Type B pancreatic cell (in vitro differentiated cells): ENCODE data around the gene TIAL1. TPM values are rescaled to one million over a fixed set of nuclear protein-coding genes. Genes with fewer than 3 reads are reported as not detected.
A peak's percentile ranks its signal among the peaks of the same experiment; 100 is the strongest.

Source experiments
- DNase-seq: peaks from one replicate; pipeline ENCODE4 v3.0.0; 2021; ENCODE audit warnings: mixed read lengths; ENCODE audit not compliant: unreplicated experiment; ENCODE audit errors: extremely low spot score
- H3K27ac Mint-ChIP-seq: 2 replicates; pipeline ENCODE4 v1.8.0; 2021; ENCODE audit warnings: mild to moderate bottlenecking, mixed read lengths
- H3K27me3 Mint-ChIP-seq: 2 replicates; pipeline ENCODE4 v1.8.0; 2021; ENCODE audit warnings: mixed read lengths
- H3K36me3 Mint-ChIP-seq: 2 replicates; pipeline ENCODE4 v1.8.0; 2021; ENCODE audit warnings: mixed read lengths
- H3K4me1 Mint-ChIP-seq: one replicate; pipeline ENCODE4 v1.8.0; 2021; ENCODE audit warnings: mixed read lengths; ENCODE audit not compliant: unreplicated experiment
- H3K4me3 Mint-ChIP-seq: 2 replicates; pipeline ENCODE4 v1.8.0; 2021; ENCODE audit warnings: mild to moderate bottlenecking, mixed read lengths
- H3K9me3 Mint-ChIP-seq: 2 replicates; pipeline ENCODE4 v1.8.0; 2021; ENCODE audit warnings: mixed read lengths
- CTCF ChIP-seq: fragments of 200-600 bp; sonication (generic); conservative IDR thresholded peaks from 2 replicates; pipeline ENCODE4 v1.5.0; 2021; ENCODE audit warnings: antibody characterized with exemption, mild to moderate bottlenecking
- total RNA-seq: library from RNA; stranded (reverse); gene quantifications from 2 replicates; pipeline ENCODE4 v1.2.1, GENCODE V29; 2021; ENCODE audit warnings: low replicate concordance

The TIAL1 gene
- total RNA-seq, 1 donor from 2014 or later: 153 TPM

DNA sequence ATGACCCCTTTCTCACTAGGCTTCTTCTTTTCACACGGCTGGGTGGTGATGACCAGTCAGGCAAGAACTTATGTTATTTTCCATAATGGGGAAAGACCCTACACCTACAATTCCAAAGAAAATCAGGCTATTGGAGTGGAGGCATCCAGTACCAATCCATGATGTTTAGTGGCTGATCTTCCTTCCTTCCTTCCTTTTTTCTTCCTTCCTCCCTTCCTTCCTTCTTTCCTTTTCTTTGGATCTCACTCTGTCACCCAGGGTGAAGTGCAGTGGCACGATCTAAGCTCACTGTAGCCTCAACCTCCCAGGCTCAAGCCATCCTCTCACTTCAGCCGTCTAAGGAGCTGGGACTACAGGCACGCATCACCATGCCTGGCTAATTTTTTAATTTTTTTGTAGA lies 56.7 kb downstream of the TIAL1 start:
- DNase-seq: no peak
- H3K27ac Mint-ChIP-seq: no peak overlapping the region
- peak overlapping the region; percentile 21 for H3K4me3 Mint-ChIP-seq
- no peaks in the 10 kb centered on the region for H3K9me3 Mint-ChIP-seq
- TF ChIP-seq CTCF: no peak
- H3K4me1 Mint-ChIP-seq: peaks cover 36% of the 10 kb centered on the region
- H3K27me3 Mint-ChIP-seq: peaks cover 67% of the 10 kb centered on the region
- H3K36me3 Mint-ChIP-seq: no peaks in the 10 kb centered on the region

DNA sequence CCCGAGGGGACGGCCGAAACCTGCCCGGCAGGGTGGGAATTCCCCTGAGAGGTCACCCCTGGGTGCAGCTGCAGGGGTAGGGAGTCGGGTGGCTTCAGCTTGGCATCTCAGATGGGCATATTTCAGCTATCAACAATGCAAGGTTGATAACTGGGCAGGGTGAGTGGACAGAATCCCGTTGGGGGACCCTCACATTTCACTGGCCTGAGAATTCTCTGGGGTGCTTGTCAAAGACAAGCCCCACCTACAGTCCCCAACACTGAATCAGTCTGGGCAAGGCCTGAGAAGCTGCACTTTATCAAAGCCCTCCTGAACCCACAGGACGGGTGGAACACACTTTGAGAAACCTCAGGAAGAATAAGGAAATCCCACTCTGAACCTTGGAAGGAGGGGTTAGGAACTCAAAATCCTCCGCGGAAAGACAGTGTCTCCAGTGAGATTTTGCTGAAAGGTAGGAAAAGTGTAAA lies 57.4 kb downstream of the TIAL1 start:
- TF ChIP-seq CTCF: no peak
- Mint-ChIP-seq H3K27ac (no peak overlapping the region), H3K4me3 (no peak overlapping the region), H3K9me3 (no peaks in the 10 kb centered on the region), H3K4me1 (peaks cover 35% of the 10 kb centered on the region), H3K27me3 (peaks cover 65% of the 10 kb centered on the region), H3K36me3 (no peaks in the 10 kb centered on the region)
- DNase-seq: no peak

DNA sequence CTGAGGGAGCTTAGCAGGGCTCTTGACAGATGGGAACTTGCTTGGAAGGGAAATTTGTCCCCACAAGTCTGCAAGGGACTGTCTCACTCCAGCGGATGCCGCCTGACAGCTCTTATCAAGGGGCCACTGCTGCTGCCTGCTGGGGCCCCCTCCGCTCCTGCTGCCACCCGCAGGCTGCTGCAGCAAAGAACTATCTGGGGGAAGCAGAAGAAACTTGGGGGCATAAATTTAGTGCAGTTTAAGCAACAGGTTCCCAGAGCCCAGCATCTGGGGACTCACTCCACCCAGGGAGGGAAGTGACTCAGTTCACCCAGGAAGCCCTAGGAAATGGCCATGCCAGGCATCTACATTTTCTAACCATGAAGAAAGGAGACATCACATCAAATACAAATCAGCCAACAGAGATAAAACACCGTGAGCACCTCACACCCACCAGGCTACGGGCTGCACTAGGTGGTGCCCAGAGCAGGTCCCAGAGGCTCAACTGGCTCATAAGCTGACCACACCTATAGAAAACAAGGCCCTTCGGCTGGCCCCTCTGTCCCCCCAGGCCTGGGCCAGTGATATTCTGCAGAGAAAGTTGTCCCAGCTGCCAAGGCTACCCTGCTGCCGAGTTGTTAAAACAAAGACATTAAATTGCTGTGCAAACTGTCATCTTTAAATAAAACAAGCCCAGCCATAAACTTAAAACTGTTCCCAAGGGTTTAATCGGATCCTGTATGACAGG lies 58.0 kb downstream of the TIAL1 start:
- DNase-seq: no peak
- Mint-ChIP-seq H3K27ac (no peak overlapping the region), H3K36me3 (no peaks in the 10 kb centered on the region), H3K4me3 (no peak overlapping the region), H3K27me3 (peaks cover 59% of the 10 kb centered on the region), H3K9me3 (no peaks in the 10 kb centered on the region), H3K4me1 (peaks cover 29% of the 10 kb centered on the region)
- TF ChIP-seq CTCF: no peak

GRCh38 chr10:119537953-119538630 lies 58.7 kb downstream of the TIAL1 start:
- Mint-ChIP-seq H3K27ac (no peak overlapping the region), H3K4me1 (peaks cover 24% of the 10 kb centered on the region), H3K36me3 (no peaks in the 10 kb centered on the region), H3K27me3 (peaks cover 53% of the 10 kb centered on the region), H3K9me3 (no peaks in the 10 kb centered on the region), H3K4me3 (no peak overlapping the region)
- no peak for DNase-seq
- TF ChIP-seq CTCF: no peak

- no peaks in the 10 kb centered on the region for H3K36me3 Mint-ChIP-seq
- no peaks in the 10 kb centered on the region for H3K9me3 Mint-ChIP-seq
- peaks cover 49% of the 10 kb centered on the region for H3K27me3 Mint-ChIP-seq
- H3K27ac Mint-ChIP-seq: no peak overlapping the region
- TF ChIP-seq CTCF: no peak
- no peak overlapping the region for H3K4me3 Mint-ChIP-seq
- DNase-seq: no peak
- peaks cover 24% of the 10 kb centered on the region for H3K4me1 Mint-ChIP-seq
Observed at GRCh38 chr10:119536508-119537025, 60.2 kb downstream of the TIAL1 start.
